SK-N-SH treated with all-trans-retinoic acid at 6 μM for 48 hours (cell line): ENCODE measurements around the gene SNX8.

ENCODE experiments used
- ATAC-seq: fragments of 200-7000 bp; cut with Tn5 transposase; 3 replicates; pipeline ENCODE4 v1.9.1; 2020; ENCODE audit warnings: mild to moderate bottlenecking, moderate library complexity
- ARNTL ChIP-seq: fragments of 450-650 bp; formaldehyde crosslinking; IDR thresholded peaks from 2 replicates; pipeline ENCODE4 v1.5.0; 2020; ENCODE audit warnings: low read depth, mild to moderate bottlenecking, moderate library complexity, borderline replicate concordance
- BACH2 ChIP-seq: fragments of 250-450 bp; sonication (Bioruptor Pico); IDR thresholded peaks from 2 replicates; pipeline ENCODE4 v1.9.0; 2021; ENCODE audit warnings: mild to moderate bottlenecking, borderline replicate concordance
- CSDC2 ChIP-seq: fragments of 250-450 bp; sonication (Bioruptor Pico); IDR thresholded peaks from 2 replicates; pipeline ENCODE4 v1.5.0; 2020; ENCODE audit warnings: mild to moderate bottlenecking, moderate library complexity
- ESRRG ChIP-seq: fragments of 250-450 bp; sonication (Bioruptor Pico); IDR thresholded peaks from 2 replicates; pipeline ENCODE4 v1.6.1; 2021; ENCODE audit warnings: mild to moderate bottlenecking
- GLIS3 ChIP-seq: fragments of 250-450 bp; sonication (Bioruptor Pico); IDR thresholded peaks from 2 replicates; pipeline ENCODE4 v1.5.0; 2020; ENCODE audit warnings: mild to moderate bottlenecking, moderate library complexity
- ISL1 ChIP-seq: fragments of 250-450 bp; sonication (Bioruptor Pico); IDR thresholded peaks from 2 replicates; pipeline ENCODE4 v2.1.2; 2022; ENCODE audit warnings: mild to moderate bottlenecking, moderate library complexity
- OSR1 ChIP-seq: fragments of 250-450 bp; sonication (Bioruptor Pico); IDR thresholded peaks from 2 replicates; pipeline ENCODE4 v1.8.0; 2022; ENCODE audit warnings: moderate library complexity, mild to moderate bottlenecking, inconsistent platforms
- PPARA ChIP-seq: fragments of 250-450 bp; sonication (Bioruptor Pico); IDR thresholded peaks from 2 replicates; pipeline ENCODE4 v1.5.0; 2020; ENCODE audit warnings: mild to moderate bottlenecking, borderline replicate concordance
- RARB ChIP-seq: fragments of 250-450 bp; sonication (Bioruptor Pico); IDR thresholded peaks from 2 replicates; pipeline ENCODE4 v1.8.0; 2021; ENCODE audit warnings: mild to moderate bottlenecking, moderate library complexity
- SNAI2 ChIP-seq: fragments of 250-450 bp; sonication (Bioruptor Pico); IDR thresholded peaks from 2 replicates; pipeline ENCODE4 v1.5.0; 2020; ENCODE audit warnings: mild to moderate bottlenecking, moderate library complexity
- TCF4 ChIP-seq: fragments of 250-450 bp; sonication (Bioruptor Pico); IDR thresholded peaks from 2 replicates; pipeline ENCODE4 v1.8.0; 2021; ENCODE audit warnings: mild to moderate bottlenecking, moderate library complexity, borderline replicate concordance
- TOX ChIP-seq: fragments of 250-450 bp; sonication (Bioruptor Pico); IDR thresholded peaks from 2 replicates; pipeline ENCODE4 v1.8.0; 2021; ENCODE audit warnings: mild to moderate bottlenecking, moderate library complexity, borderline replicate concordance
- ZFP3 ChIP-seq: fragments of 250-450 bp; sonication (Bioruptor Pico); IDR thresholded peaks from 2 replicates; pipeline ENCODE4 v1.5.0; 2020; ENCODE audit warnings: mild to moderate bottlenecking, moderate library complexity
- ZFP30 ChIP-seq: fragments of 450-650 bp; formaldehyde crosslinking; IDR thresholded peaks from 2 replicates; pipeline ENCODE4 v1.5.0; 2022; ENCODE audit warnings: mild to moderate bottlenecking, moderate library complexity
- ZNF565 ChIP-seq: fragments of 450-650 bp; formaldehyde crosslinking; conservative IDR thresholded peaks from 2 replicates; pipeline ENCODE4 v1.5.0; 2020; ENCODE audit warnings: low read depth, mild to moderate bottlenecking, moderate library complexity
- ZNF70 ChIP-seq: fragments of 450-650 bp; formaldehyde crosslinking; IDR thresholded peaks from 2 replicates; pipeline ENCODE4 v1.5.0; 2020; ENCODE audit warnings: mild to moderate bottlenecking, moderate library complexity
- TF ChIP-seq, protein P1 (sequence below): fragments of 250-450 bp; sonication (Bioruptor Pico); IDR thresholded peaks from 2 replicates; pipeline ENCODE4 v1.8.0; 2020; ENCODE audit warnings: mild to moderate bottlenecking, moderate library complexity, borderline replicate concordance
- TF ChIP-seq, protein P2 (sequence below): fragments of 250-450 bp; sonication (Bioruptor Pico); IDR thresholded peaks from 2 replicates; pipeline ENCODE4 v1.5.1; 2020; ENCODE audit warnings: low read depth, mild to moderate bottlenecking, moderate library complexity
- TF ChIP-seq, protein P3 (sequence below): fragments of 250-450 bp; sonication (Bioruptor Pico); IDR thresholded peaks from 2 replicates; pipeline ENCODE4 v1.5.1; 2021; ENCODE audit warnings: mild to moderate bottlenecking, moderate library complexity
- TF ChIP-seq, protein P4 (sequence below): fragments of 250-450 bp; sonication (Bioruptor Pico); IDR thresholded peaks from 2 replicates; pipeline ENCODE4 v1.5.0; 2020; ENCODE audit warnings: mild to moderate bottlenecking, moderate library complexity
- TF ChIP-seq, protein P5 (sequence below): fragments of 250-450 bp; sonication (Bioruptor Pico); IDR thresholded peaks from 2 replicates; pipeline ENCODE4 v1.8.0; 2021; ENCODE audit warnings: low read depth, mild to moderate bottlenecking, moderate library complexity, borderline replicate concordance

Gene SNX8

DNA sequence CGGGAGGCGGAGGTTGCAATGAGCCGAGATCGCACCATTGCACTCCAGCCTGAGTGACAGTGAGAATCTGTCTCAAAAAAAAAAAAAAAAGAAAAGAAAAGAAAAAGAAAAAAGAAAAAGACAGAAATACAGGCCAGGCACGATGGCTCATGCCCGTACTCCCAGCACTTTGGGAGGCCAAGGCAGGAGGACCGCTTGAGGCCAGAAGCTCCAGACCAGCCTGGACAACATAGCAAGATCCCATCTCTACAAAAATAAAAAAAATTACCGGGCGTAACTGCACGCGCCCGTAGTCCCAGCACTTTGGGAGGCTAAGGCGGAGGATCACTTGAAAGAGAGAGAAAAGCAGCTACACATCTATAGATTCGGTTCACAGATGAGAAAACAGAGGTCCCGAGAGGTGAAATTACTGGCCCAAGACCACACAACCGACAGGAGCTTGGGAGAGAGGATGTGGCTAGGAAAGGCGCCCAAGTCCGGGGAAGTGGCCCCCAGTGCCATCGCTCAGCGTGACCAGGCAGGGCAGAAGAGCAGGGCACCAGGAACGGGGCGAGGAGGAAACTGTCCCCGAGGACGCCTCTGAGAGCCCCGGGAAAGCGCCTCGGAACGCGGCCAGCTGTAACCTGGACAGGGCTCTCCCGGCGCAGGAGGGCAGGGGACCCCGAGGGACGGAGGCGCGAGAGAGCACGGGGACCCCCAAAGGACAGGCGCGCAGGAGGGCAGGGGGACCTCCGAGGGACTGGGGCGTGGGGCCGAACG is 612 bp downstream of the SNX8 start:
- TF ChIP-seq ISL1 (CRISPR knock-in tag) (no peak), ZNF70 (CRISPR knock-in tag) (no peak), ARNTL (CRISPR knock-in tag) (no peak), ZFP30 (CRISPR knock-in tag) (no peak), ZFP3 (CRISPR knock-in tag) (no peak), PPARA (CRISPR knock-in tag) (no peak), GLIS3 (CRISPR knock-in tag) (no peak), ESRRG (CRISPR knock-in tag) (no peak), OSR1 (CRISPR knock-in tag) (no peak), CSDC2 (CRISPR knock-in tag) (no peak), TCF4 (no peak), TOX (no peak), ZNF565 (CRISPR knock-in tag) (no peak)
- TF ChIP-seq, protein P1, sequence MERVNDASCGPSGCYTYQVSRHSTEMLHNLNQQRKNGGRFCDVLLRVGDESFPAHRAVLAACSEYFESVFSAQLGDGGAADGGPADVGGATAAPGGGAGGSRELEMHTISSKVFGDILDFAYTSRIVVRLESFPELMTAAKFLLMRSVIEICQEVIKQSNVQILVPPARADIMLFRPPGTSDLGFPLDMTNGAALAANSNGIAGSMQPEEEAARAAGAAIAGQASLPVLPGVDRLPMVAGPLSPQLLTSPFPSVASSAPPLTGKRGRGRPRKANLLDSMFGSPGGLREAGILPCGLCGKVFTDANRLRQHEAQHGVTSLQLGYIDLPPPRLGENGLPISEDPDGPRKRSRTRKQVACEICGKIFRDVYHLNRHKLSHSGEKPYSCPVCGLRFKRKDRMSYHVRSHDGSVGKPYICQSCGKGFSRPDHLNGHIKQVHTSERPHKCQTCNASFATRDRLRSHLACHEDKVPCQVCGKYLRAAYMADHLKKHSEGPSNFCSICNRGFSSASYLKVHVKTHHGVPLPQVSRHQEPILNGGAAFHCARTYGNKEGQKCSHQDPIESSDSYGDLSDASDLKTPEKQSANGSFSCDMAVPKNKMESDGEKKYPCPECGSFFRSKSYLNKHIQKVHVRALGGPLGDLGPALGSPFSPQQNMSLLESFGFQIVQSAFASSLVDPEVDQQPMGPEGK (CRISPR knock-in tag), result no peak
- TF ChIP-seq, protein P2, sequence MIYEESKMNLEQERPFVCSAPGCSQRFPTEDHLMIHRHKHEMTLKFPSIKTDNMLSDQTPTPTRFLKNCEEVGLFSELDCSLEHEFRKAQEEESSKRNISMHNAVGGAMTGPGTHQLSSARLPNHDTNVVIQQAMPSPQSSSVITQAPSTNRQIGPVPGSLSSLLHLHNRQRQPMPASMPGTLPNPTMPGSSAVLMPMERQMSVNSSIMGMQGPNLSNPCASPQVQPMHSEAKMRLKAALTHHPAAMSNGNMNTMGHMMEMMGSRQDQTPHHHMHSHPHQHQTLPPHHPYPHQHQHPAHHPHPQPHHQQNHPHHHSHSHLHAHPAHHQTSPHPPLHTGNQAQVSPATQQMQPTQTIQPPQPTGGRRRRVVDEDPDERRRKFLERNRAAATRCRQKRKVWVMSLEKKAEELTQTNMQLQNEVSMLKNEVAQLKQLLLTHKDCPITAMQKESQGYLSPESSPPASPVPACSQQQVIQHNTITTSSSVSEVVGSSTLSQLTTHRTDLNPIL, result no peak
- TF ChIP-seq, protein P3, sequence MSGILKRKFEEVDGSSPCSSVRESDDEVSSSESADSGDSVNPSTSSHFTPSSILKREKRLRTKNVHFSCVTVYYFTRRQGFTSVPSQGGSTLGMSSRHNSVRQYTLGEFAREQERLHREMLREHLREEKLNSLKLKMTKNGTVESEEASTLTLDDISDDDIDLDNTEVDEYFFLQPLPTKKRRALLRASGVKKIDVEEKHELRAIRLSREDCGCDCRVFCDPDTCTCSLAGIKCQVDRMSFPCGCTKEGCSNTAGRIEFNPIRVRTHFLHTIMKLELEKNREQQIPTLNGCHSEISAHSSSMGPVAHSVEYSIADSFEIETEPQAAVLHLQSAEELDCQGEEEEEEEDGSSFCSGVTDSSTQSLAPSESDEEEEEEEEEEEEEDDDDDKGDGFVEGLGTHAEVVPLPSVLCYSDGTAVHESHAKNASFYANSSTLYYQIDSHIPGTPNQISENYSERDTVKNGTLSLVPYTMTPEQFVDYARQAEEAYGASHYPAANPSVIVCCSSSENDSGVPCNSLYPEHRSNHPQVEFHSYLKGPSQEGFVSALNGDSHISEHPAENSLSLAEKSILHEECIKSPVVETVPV (CRISPR knock-in tag), result no peak
- peak; percentile 50 for ATAC-seq

DNA sequence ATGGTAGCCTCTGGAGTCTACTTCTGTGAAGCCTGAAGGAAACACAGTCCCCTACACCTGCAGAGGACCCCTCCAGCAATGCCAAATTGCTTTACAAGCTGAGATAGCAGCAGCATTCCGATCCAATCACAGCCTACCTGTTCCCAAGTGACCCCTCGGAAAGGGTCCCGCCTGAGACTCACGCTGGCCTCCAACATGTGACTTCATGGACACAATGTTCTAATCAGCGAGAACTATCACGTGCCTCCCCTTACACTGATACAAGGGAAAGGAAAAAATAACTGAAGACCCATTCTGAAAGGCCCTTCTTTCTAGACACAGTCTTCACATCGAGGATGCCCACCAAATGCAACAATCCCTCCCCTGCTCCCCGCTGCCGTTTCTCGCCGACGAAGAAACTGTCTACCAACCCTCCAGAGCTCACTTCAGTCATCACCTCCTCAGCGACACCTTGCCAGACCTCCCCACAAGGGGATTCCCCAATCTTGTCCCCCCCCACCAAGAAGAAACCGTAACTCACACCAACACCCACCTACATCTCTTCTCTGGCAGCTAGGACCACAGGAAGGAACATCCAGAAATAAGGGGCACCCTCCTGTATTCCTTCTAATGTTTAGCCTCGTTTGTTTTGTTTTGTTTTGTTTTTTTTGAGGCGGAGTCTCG is 1.8 kb downstream of the SNX8 start:
- no peak for ATAC-seq
- no peak for TF ChIP-seq GLIS3 (CRISPR knock-in tag)
- no peak for TF ChIP-seq PPARA (CRISPR knock-in tag)
- TF ChIP-seq, protein P4, sequence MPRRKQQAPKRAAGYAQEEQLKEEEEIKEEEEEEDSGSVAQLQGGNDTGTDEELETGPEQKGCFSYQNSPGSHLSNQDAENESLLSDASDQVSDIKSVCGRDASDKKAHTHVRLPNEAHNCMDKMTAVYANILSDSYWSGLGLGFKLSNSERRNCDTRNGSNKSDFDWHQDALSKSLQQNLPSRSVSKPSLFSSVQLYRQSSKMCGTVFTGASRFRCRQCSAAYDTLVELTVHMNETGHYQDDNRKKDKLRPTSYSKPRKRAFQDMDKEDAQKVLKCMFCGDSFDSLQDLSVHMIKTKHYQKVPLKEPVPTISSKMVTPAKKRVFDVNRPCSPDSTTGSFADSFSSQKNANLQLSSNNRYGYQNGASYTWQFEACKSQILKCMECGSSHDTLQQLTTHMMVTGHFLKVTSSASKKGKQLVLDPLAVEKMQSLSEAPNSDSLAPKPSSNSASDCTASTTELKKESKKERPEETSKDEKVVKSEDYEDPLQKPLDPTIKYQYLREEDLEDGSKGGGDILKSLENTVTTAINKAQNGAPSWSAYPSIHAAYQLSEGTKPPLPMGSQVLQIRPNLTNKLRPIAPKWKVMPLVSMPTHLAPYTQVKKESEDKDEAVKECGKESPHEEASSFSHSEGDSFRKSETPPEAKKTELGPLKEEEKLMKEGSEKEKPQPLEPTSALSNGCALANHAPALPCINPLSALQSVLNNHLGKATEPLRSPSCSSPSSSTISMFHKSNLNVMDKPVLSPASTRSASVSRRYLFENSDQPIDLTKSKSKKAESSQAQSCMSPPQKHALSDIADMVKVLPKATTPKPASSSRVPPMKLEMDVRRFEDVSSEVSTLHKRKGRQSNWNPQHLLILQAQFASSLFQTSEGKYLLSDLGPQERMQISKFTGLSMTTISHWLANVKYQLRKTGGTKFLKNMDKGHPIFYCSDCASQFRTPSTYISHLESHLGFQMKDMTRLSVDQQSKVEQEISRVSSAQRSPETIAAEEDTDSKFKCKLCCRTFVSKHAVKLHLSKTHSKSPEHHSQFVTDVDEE (CRISPR knock-in tag), result no peak

DNA sequence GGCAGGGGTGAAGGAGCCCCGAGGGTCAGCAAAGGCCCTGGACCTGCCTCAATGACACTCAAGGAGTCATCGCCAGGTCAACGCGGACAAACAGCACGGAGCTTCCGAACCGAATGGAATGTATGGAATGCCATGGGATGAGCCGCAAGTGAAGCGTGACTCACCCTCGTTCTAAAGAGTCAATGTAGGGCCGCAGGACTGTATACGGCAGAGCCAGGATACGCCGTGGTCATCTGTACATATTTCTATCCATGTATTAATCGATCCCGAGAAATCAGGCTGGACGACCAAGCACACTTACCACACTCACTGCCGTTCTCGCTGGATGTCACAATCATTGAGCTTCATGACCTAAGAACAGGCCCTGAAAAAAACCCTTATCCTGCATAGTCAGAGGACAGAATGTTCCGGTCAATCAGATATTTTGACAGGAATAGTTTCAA is 4.3 kb downstream of the SNX8 start:
- ATAC-seq, result peak; percentile 78
- TF ChIP-seq TOX, result no peak
- TF ChIP-seq ZFP3 (CRISPR knock-in tag), result 0 out of 2 replicates have a peak, but pooled peaks have one; percentile 46
- peak; percentile 72; the same call in 1 of the 2 replicates for TF ChIP-seq CSDC2 (CRISPR knock-in tag)

DNA sequence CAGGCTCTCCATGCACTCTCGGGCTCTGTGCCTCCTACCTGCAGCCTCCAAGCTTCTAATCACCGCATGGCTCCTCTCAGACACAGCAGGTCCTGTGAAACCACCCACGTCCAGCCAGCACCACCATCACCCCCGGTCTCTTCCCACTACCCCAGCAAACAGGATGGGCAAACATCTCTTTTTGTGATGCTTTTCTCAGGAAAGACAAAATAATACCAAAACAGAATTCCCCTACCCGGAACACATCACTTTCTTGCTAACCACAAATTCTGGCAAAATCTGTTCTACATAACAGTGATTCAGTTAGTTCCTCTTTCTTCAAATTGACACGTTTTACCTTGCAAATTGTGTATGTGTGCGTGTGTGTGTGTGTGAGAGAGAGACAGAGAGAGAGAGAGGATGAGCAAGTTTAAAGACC is 6.5 kb downstream of the SNX8 start:
- ATAC-seq, result no peak
- TF ChIP-seq ARNTL (CRISPR knock-in tag), result no peak
- no peak for TF ChIP-seq ZFP30 (CRISPR knock-in tag)
- no peak for TF ChIP-seq CSDC2 (CRISPR knock-in tag)
- TF ChIP-seq, protein P2, result no peak
- TF ChIP-seq GLIS3 (CRISPR knock-in tag), result no peak
- no peak for TF ChIP-seq OSR1 (CRISPR knock-in tag)
- no peak for TF ChIP-seq PPARA (CRISPR knock-in tag)
- no peak for TF ChIP-seq RARB (CRISPR knock-in tag)
- TF ChIP-seq ZFP3 (CRISPR knock-in tag), result no peak
- TF ChIP-seq ZNF565 (CRISPR knock-in tag), result no peak
- TF ChIP-seq SNAI2, result no peak
- no peak for TF ChIP-seq ESRRG (CRISPR knock-in tag)
- no peak for TF ChIP-seq BACH2 (CRISPR knock-in tag)
- TF ChIP-seq, protein P5, sequence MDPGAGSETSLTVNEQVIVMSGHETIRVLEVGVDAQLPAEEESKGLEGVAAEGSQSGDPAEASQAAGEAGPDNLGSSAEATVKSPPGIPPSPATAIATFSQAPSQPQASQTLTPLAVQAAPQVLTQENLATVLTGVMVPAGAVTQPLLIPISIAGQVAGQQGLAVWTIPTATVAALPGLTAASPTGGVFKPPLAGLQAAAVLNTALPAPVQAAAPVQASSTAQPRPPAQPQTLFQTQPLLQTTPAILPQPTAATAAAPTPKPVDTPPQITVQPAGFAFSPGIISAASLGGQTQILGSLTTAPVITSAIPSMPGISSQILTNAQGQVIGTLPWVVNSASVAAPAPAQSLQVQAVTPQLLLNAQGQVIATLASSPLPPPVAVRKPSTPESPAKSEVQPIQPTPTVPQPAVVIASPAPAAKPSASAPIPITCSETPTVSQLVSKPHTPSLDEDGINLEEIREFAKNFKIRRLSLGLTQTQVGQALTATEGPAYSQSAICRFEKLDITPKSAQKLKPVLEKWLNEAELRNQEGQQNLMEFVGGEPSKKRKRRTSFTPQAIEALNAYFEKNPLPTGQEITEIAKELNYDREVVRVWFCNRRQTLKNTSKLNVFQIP (CRISPR knock-in tag), result no peak
- TF ChIP-seq, protein P3 (CRISPR knock-in tag), result no peak
